ENCODE results near the gene MYT1. TPM values are rescaled to one million over a fixed set of nuclear protein-coding genes. Genes with fewer than 3 reads are reported as not detected.

The MYT1 gene
- polyA plus RNA-seq, 1 experiment: not detected

DNA sequence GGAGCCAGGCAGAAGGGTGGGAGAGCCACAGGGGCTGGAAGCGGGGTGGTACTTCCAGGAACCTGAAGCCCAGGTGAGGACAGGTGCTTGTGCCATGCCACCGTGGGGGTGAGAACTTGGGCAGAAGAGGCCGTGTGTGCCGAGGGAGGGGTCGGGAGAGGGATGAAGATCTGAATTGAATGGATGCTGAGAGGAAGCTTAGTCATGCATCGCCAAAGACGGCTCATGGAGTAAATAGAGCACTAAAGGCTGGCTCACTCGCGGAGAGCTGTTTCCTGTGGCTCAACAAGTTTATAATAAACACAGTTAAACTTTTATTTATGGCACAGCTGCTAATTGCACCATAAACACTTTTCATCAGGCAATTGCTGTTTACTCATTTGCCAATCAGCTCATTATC is 21.7 kb upstream of the MYT1 start:
- TF ChIP-seq CTCF (IDR thresholded peaks at IDR 0.05; ENCODE audit: insufficient read depth, low read depth, low read length): no peak
- ChIA-PET CTCF (interaction anchor here (1.4 kb wide), 1 partner anchor 23 kb away, joined by 4 read pairs; no protein-coding TSS in a partner anchor), POLR2A (no interaction called here)
- DNase-seq (ENCODE audit: low read depth): no peak
- Histone ChIP-seq H3K4me3 (ENCODE audit: low read depth, low read length) (no peak overlapping the region), H3K27me3 (ENCODE audit: control insufficient read depth, insufficient read depth, low read length) (peaks cover 5% of the 10 kb centered on the region), H3K36me3 (ENCODE audit: control insufficient read depth, insufficient read depth, low read length) (no peaks in the 10 kb centered on the region)

DNA sequence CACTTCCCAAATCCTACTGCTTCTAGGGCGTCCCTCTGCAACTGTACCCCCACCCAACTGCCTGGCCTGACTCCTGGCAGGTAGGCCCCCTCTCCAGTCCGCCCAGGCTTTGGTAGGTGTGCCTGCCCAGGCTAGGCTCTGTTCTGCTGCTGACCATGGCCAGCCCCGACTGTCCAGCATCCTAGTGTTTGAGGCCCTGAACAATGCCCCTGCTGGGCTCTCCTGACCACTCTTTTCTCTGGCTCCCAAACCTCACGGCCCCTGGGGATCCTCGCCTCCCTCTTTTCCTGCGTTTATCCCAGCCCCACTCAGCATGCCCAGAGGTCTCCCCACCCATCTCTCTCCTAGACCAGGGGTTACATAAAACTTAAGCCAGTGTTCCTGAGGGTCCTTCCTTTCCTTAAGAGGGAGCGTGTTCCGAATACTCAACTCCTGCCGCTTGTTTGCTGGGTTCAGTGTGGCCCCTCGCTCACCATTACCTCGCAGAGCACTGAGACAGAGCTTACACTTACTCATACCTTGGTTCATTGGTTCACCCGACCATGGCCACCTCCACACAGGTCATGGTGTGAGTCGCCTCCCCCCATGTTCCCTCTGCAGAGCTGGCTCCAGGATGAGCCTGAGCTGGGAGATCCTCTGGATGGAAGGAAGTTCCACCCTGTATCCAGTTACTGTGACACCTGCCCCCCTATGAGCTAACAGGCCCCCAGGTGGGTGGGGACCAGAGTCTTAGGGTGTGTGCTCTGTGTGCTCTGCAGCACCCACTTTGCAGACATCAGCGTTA is 21.0 kb upstream of the MYT1 start:
- H3K36me3 ChIP-seq (ENCODE audit: control insufficient read depth, insufficient read depth, low read length): no peaks in the 10 kb centered on the region
- H3K27me3 ChIP-seq (ENCODE audit: control insufficient read depth, insufficient read depth, low read length): peaks cover 6% of the 10 kb centered on the region
- ChIA-PET CTCF (interaction anchor here (1.4 kb wide), 1 partner anchor 23 kb away, joined by 4 read pairs; no protein-coding TSS in a partner anchor), POLR2A (no interaction called here)
- no peak for DNase-seq (ENCODE audit: low read depth)
- no peak for TF ChIP-seq CTCF (IDR thresholded peaks at IDR 0.05; ENCODE audit: insufficient read depth, low read depth, low read length)
- no peak overlapping the region for H3K4me3 ChIP-seq (ENCODE audit: low read depth, low read length)

DNA sequence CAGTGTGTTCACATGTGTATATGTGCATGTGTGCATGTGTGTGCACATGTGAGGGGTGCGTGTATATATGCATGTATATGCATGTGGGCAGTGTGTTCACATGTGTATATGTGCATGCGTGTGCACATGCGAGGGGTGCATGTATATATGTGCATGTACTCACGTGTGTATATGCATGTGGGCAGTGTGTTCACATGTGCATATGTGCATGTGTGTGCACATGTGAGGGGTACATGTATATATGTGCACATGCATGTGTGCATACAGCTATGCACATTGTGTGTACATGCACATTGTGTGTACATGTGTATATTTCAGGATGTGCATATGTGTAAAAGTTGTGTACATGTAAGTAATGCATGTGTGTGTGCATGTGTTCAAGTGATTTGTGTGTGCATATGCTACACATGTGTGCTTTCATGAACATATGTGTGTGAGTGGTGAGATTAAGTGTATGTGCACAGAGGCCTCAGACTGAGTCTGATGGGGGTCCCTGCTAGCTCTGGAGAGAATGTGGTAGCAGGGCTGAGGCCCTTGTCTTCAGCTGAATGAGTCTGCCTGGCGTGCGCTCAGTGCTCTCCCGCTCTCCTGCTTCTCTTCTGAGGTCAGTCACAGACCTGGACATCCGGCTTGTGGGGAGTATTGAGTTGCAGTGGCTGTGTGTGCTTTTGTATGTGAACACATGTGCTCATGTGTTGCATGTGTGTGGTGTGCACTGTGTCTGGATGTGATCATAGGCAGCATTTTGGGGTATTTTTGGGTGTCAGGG is 19.9 kb upstream of the MYT1 start:
- ChIA-PET CTCF (no interaction called here), POLR2A (no interaction called here)
- no peak for DNase-seq (ENCODE audit: low read depth)
- no peak for TF ChIP-seq CTCF (IDR thresholded peaks at IDR 0.05; ENCODE audit: insufficient read depth, low read depth, low read length)
- H3K4me3 ChIP-seq (ENCODE audit: low read depth, low read length): no peak overlapping the region
- peaks cover 6% of the 10 kb centered on the region for H3K27me3 ChIP-seq (ENCODE audit: control insufficient read depth, insufficient read depth, low read length)
- no peaks in the 10 kb centered on the region for H3K36me3 ChIP-seq (ENCODE audit: control insufficient read depth, insufficient read depth, low read length)

GRCh38 chr20:64145458-64146300 is 18.6 kb upstream of the MYT1 start:
- ChIA-PET CTCF (no interaction called here), POLR2A (no interaction called here)
- H3K36me3 ChIP-seq (ENCODE audit: control insufficient read depth, insufficient read depth, low read length): no peaks in the 10 kb centered on the region
- DNase-seq (ENCODE audit: low read depth): no peak
- peaks cover 3% of the 10 kb centered on the region for H3K27me3 ChIP-seq (ENCODE audit: control insufficient read depth, insufficient read depth, low read length)
- no peak for TF ChIP-seq CTCF (IDR thresholded peaks at IDR 0.05; ENCODE audit: insufficient read depth, low read depth, low read length)
- H3K4me3 ChIP-seq (ENCODE audit: low read depth, low read length): no peak overlapping the region
